ENCODE results near the gene DPYSL3.

DPYSL3 gene

GRCh38 chr5:147426640-147427327 is 83.1 kb downstream of the DPYSL3 start:
- Mint-ChIP-seq H3K4me1 (ENCODE audit: low read depth) (no peaks in the 10 kb centered on the region), H3K4me3 (no peak overlapping the region), H3K36me3 (ENCODE audit: low read depth) (no peaks in the 10 kb centered on the region), H3K27me3 (peaks cover 4% of the 10 kb centered on the region), H3K27ac (no peak overlapping the region), H3K9me3 (no peaks in the 10 kb centered on the region)
- no peak for DNase-seq

DNA sequence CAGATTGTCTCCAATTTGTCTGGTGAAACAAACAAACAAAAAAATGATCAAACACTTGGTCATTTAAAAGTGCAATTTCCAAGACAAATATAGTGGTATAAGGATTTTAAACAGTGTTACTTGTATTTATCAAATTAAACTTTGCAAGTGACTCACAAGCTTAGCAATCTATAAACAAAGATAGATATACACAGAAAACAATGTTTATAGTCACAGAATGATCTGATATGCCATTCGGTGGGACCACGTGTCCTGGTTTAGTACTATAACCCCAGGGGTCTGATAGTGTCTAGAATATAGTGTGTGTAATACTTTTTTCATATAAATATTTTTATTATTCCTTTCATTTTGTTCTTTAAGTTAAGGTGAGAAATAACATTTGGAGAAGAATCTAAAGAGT is 91.3 kb downstream of the DPYSL3 start:
- H3K27ac Mint-ChIP-seq, result no peak overlapping the region
- no peaks in the 10 kb centered on the region for H3K27me3 Mint-ChIP-seq
- DNase-seq, result no peak
- H3K36me3 Mint-ChIP-seq (ENCODE audit: low read depth), result no peaks in the 10 kb centered on the region
- no peak overlapping the region for H3K4me3 Mint-ChIP-seq
- H3K9me3 Mint-ChIP-seq, result no peaks in the 10 kb centered on the region
- no peaks in the 10 kb centered on the region for H3K4me1 Mint-ChIP-seq (ENCODE audit: low read depth)

GRCh38 chr5:147417135-147417813 is 92.6 kb downstream of the DPYSL3 start:
- DNase-seq, result no peak
- H3K27me3 Mint-ChIP-seq, result no peaks in the 10 kb centered on the region
- H3K4me3 Mint-ChIP-seq, result no peak overlapping the region
- H3K9me3 Mint-ChIP-seq, result no peaks in the 10 kb centered on the region
- no peaks in the 10 kb centered on the region for H3K36me3 Mint-ChIP-seq (ENCODE audit: low read depth)
- H3K4me1 Mint-ChIP-seq (ENCODE audit: low read depth), result no peaks in the 10 kb centered on the region
- no peak overlapping the region for H3K27ac Mint-ChIP-seq

- Mint-ChIP-seq H3K36me3 (ENCODE audit: low read depth) (no peaks in the 10 kb centered on the region), H3K4me1 (ENCODE audit: low read depth) (no peaks in the 10 kb centered on the region), H3K4me3 (no peak overlapping the region), H3K27me3 (no peaks in the 10 kb centered on the region), H3K27ac (no peak overlapping the region), H3K9me3 (no peaks in the 10 kb centered on the region)
- DNase-seq, result no peak
Measured at GRCh38 chr5:147415651-147416050, 94.2 kb downstream of the DPYSL3 start.

GRCh38 chr5:147413266-147413665 is 96.6 kb downstream of the DPYSL3 start:
- Mint-ChIP-seq H3K27ac (no peak overlapping the region), H3K4me1 (ENCODE audit: low read depth) (no peaks in the 10 kb centered on the region)

GRCh38 chr5:147412561-147412960 is 97.3 kb downstream of the DPYSL3 start:
- Mint-ChIP-seq H3K27ac (no peak overlapping the region), H3K9me3 (no peaks in the 10 kb centered on the region), H3K36me3 (ENCODE audit: low read depth) (no peaks in the 10 kb centered on the region), H3K4me1 (ENCODE audit: low read depth) (no peaks in the 10 kb centered on the region), H3K4me3 (no peak overlapping the region), H3K27me3 (no peaks in the 10 kb centered on the region)
- DNase-seq, result no peak

More at GRCh38 chr5:147413266-147413665, 96.6 kb downstream of the DPYSL3 start:
- Mint-ChIP-seq H3K4me3 (no peak overlapping the region), H3K27me3 (no peaks in the 10 kb centered on the region), H3K9me3 (no peaks in the 10 kb centered on the region), H3K36me3 (ENCODE audit: low read depth) (no peaks in the 10 kb centered on the region)
- no peak for DNase-seq

DNA sequence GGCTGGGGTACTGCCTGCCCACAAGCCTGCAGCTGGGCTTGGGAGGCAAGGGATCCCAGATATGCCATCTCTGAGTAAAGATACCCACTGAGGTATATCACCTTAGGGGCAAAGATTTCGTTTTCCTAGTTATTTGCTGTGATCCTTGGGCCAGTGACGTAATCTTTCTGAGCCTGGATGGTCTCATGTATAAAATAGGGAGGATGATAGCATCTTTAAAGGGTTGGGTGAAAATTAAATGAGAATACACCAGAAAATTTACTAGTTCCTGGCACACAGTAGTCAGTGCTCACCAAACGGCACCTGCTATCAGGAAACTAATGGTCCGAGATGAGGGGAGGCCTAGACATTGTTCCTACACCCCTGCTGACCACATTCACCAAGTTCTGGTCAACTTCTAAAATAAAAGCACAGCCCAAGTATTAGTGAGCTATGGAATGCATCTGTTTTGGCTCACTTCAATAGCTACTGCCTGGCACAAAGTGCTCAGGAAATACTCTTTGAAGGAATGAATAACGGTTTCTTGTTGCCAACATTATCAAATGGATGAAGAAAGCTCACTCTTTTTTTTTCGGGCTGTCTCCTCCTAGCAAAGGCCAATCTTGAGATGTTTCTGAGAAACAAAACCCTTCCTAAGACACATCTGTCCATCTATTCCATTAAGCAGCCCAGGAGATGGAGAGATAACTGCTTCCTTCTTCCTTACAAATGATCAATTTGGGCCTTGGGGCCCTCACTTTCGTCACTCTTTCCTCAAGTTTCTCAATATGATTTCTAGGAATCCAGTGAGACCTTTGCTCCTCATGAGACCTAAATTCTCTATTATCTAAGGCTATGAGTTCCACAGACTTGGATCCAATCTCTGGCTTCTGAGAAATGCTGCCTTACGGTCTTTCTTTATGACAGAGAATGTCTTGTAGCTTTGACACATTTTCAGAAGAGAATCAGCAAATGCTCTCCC is 98.2 kb downstream of the DPYSL3 start:
- no peak overlapping the region for H3K27ac Mint-ChIP-seq
- no peaks in the 10 kb centered on the region for H3K4me1 Mint-ChIP-seq (ENCODE audit: low read depth)
- no peak for DNase-seq

DNA sequence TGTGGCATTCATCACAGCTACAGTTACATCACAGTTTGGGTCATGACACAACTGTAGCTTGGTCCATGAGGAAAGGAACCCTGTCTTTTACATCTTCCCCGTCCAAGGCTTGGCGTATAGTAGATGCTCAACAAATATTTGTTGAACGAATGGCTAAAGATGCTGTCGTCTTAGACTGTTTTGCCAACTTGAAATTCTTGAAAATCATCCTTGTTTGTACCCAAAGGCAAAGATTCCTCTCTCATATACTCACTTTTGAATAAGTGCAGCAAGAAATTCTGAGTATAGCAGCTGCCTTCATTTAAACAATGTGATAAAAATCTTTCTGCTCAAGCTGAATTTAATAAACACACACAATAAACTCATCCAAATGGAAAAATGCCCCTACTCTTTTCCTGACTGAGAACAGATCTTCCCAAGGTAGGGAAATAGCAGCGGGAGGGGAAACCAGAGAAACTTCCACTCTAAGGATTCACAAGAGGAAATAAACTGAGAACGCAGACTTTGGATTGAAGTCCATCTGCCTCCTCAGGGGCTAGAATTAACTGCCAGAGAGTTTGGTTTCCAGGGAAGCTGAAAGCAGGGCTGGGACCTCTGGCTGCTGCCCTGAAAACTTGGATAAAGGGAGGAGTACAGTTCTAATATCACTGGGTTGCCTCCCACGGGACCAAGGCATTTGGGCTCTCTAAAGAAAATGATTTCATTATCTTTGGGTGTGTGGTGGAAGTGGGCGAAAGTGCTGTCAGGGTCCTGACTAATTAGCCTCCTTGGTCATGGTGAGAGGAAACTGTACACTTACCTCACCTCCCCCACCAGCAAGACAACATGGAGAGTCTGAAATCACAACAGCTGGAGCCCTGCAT is 99.1 kb downstream of the DPYSL3 start:
- Mint-ChIP-seq H3K27ac (no peak overlapping the region), H3K9me3 (no peaks in the 10 kb centered on the region), H3K4me3 (no peak overlapping the region), H3K36me3 (ENCODE audit: low read depth) (no peaks in the 10 kb centered on the region), H3K27me3 (no peaks in the 10 kb centered on the region), H3K4me1 (ENCODE audit: low read depth) (no peaks in the 10 kb centered on the region)
- no peak for DNase-seq

More for the DNA sequence above, 98.2 kb downstream of the DPYSL3 start:
- Mint-ChIP-seq H3K4me3 (no peak overlapping the region), H3K27me3 (no peaks in the 10 kb centered on the region), H3K36me3 (ENCODE audit: low read depth) (no peaks in the 10 kb centered on the region), H3K9me3 (no peaks in the 10 kb centered on the region)

- H3K4me3 Mint-ChIP-seq, result no peak overlapping the region
- DNase-seq, result no peak
- H3K36me3 Mint-ChIP-seq (ENCODE audit: low read depth), result no peaks in the 10 kb centered on the region
- no peaks in the 10 kb centered on the region for H3K4me1 Mint-ChIP-seq (ENCODE audit: low read depth)
- H3K27ac Mint-ChIP-seq, result no peak overlapping the region
- H3K27me3 Mint-ChIP-seq, result no peaks in the 10 kb centered on the region
- no peaks in the 10 kb centered on the region for H3K9me3 Mint-ChIP-seq
Measured at GRCh38 chr5:147408980-147409379, 100.9 kb downstream of the DPYSL3 start.

DNA sequence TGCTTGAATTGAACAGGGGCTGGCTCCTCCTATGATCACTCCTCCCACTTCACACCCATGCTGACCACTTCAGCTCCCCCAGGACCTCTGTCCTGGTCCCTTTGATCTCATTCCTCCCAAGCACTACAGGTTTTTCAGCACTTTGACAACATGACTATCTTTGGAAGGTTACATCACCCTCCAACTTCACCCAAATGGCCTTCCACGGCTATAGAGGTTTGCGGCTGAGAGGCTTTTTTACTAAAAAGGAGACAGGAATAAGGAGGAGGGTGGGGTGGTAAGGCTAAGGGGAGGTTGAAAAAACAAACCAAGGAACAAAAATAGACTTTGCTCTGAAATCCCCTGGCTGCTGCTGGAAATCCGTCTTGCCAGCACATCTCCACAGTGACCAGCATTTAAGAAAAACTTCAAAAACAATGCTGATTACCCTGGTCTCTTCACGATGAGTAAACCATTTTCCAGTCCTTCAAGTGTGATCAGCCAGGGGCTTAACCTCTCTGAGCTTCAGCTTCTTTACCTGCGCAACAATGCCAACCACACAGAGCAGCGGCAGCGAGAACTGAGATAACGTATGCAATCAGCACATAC is 102.7 kb downstream of the DPYSL3 start:
- H3K9me3 Mint-ChIP-seq, result no peaks in the 10 kb centered on the region
- H3K27ac Mint-ChIP-seq, result no peak overlapping the region
- H3K4me1 Mint-ChIP-seq (ENCODE audit: low read depth), result no peaks in the 10 kb centered on the region
- no peaks in the 10 kb centered on the region for H3K27me3 Mint-ChIP-seq
- H3K4me3 Mint-ChIP-seq, result no peak overlapping the region
- no peak for DNase-seq
- no peaks in the 10 kb centered on the region for H3K36me3 Mint-ChIP-seq (ENCODE audit: low read depth)

- H3K9me3 Mint-ChIP-seq, result no peaks in the 10 kb centered on the region
- H3K4me1 Mint-ChIP-seq (ENCODE audit: low read depth), result no peaks in the 10 kb centered on the region
- no peaks in the 10 kb centered on the region for H3K36me3 Mint-ChIP-seq (ENCODE audit: low read depth)
- DNase-seq, result no peak
- H3K4me3 Mint-ChIP-seq, result no peak overlapping the region
- H3K27me3 Mint-ChIP-seq, result no peaks in the 10 kb centered on the region
- no peak overlapping the region for H3K27ac Mint-ChIP-seq
Measured at GRCh38 chr5:147406636-147407035, 103.2 kb downstream of the DPYSL3 start.

DNA sequence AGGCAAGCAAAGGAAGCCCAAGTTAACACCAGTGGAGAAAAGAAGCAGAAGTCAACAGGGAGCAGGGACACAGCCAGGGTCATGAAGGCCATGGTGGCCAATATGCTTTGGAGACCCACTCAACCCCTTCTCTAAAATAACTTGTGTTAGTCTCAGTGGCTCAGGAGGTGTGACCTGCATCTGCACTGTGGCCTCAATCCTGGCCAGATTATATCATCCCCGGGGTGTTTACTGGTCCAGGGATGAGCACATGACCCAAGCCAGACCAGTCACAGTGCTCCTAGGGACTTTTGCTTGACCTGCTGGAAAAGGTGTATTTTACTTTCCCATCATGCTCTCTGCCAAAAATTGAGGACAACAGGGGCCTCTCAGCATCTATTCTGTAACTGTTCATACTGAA is 105.2 kb downstream of the DPYSL3 start:
- Mint-ChIP-seq H3K4me3 (no peak overlapping the region), H3K27me3 (no peaks in the 10 kb centered on the region), H3K4me1 (ENCODE audit: low read depth) (no peaks in the 10 kb centered on the region), H3K36me3 (ENCODE audit: low read depth) (no peaks in the 10 kb centered on the region), H3K27ac (no peak overlapping the region), H3K9me3 (no peaks in the 10 kb centered on the region)
- no peak for DNase-seq

DNA sequence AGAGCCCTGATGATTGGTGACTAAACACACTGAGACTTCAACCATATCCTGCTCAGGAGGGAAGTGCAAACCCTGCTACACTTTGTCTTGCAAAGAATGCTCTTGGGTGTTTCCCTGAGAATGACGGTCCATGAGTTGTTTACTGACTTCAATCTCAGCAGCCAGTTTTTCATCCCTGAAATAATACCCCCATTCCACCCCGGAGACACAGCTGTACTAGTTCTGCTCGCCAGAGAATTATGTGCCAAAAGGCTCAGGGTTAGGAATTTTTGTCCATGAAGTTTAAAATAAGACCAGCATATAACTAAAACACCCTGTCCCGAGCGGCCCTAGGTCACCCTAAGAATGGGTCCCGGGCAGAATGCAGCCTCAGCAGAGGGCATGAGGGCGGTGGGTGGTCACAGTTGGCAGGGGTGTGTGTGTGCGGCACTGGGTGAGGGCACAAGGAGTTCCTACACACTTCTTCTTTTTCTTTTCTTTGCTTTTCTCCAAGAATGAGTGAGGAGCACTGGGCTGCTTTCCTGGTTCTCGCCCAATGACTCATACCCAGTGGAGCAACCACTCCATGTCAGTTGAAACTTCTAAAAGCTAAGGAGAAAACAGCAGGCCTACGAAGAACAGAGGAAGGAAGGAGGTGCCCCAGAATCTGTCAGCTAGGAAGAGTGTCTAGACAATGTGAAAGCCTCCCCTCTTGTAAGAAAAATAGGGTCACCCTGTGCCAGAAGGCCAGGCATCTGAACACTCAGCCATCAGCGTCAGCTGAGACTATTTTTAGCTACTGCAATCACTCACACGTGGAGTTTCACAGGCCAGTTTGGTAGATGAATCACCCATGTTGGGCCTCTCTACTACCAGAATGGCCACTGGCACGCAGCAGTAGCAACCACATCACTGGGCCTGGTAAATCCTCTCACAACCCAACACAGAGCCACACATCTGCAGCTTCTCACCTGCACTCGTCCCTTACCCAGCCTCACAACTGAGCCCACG is 105.9 kb downstream of the DPYSL3 start:
- DNase-seq, result no peak
- H3K36me3 Mint-ChIP-seq (ENCODE audit: low read depth), result no peaks in the 10 kb centered on the region
- H3K4me1 Mint-ChIP-seq (ENCODE audit: low read depth), result no peaks in the 10 kb centered on the region
- no peak overlapping the region for H3K27ac Mint-ChIP-seq
- no peaks in the 10 kb centered on the region for H3K9me3 Mint-ChIP-seq
- H3K4me3 Mint-ChIP-seq, result no peak overlapping the region
- H3K27me3 Mint-ChIP-seq, result no peaks in the 10 kb centered on the region
